Stomach (tissue), 9 donors: ENCODE results near the gene AMIGO3. TPM values are rescaled to one million over a fixed set of nuclear protein-coding genes. Genes with fewer than 3 reads are reported as not detected.
A peak's percentile ranks its signal among the peaks of the same experiment; 100 is the strongest.

Experiments
- DNase-seq, 2 donors: peaks; one replicate each; pipeline versions ENCODE4 v3.0.0 to v3.0.0-alpha.2; 2013 to 2019
- H3K27ac ChIP-seq, 5 donors: fragments of 200-600 bp in 4 of 5; sonication (generic) in 4 of 5; one replicate each; pipeline ENCODE4 v1.5.1; 2013 to 2019; ENCODE audit warnings: mild to moderate bottlenecking in 1 of 5, moderate library complexity in 1 of 5
- H3K27me3 ChIP-seq, 3 donors: fragments of 200-600 bp; sonication (generic); one replicate each; pipeline ENCODE4 v1.5.1; 2017 to 2019; ENCODE audit warnings: mixed run types in 1 of 3
- H3K36me3 ChIP-seq, 4 donors: fragments of 200-600 bp; sonication (generic); 1 replicate in 3 of 4; 2 replicates in 1 of 4; pipeline ENCODE4 v1.5.1; 2016 to 2019
- H3K4me1 ChIP-seq, 4 donors: fragments of 200-600 bp; sonication (generic); one replicate each; pipeline ENCODE4 v1.5.1; 2016 to 2019
- H3K4me3 ChIP-seq, 4 donors: fragments of 200-600 bp; sonication (generic) in 3 of 4; one replicate each; pipeline ENCODE4 v1.5.1; 2016 to 2019; ENCODE audit warnings: mild to moderate bottlenecking in 1 of 4
- H3K9me3 ChIP-seq, 4 donors: fragments of 200-600 bp; sonication (generic); one replicate each; pipeline ENCODE4 v1.5.1; 2016 to 2019
- EP300 ChIP-seq: sonication (generic); formaldehyde crosslinking; IDR thresholded peaks from one replicate; pipeline ENCODE4 v1.6.1; 2017; ENCODE audit warnings: antibody characterized with exemption
- POLR2A ChIP-seq, 4 donors: fragments of 450-650 bp; IDR thresholded peaks; one replicate each; pipeline ENCODE4 v1.6.1; 2016; ENCODE audit warnings: antibody characterized with exemption in 4 of 4, control low read depth in 2 of 4, mild to moderate bottlenecking in 1 of 4, moderate library complexity in 1 of 4
- POLR2AphosphoS5 ChIP-seq, 3 donors: sonication (generic); formaldehyde crosslinking; IDR thresholded peaks; one replicate each; pipeline ENCODE4 v1.6.1; 2016; ENCODE audit warnings: antibody characterized with exemption in 3 of 3
- WGBS, 5 donors: extraction: QIAGEN DNeasy Blood & Tissue Kit in 3 of 5; methylation state at CpG; one replicate each; pipeline versions ENCODE4 v1.1.5 to v1.1.7; 2013 to 2018; 5-methylcytosine and 5-hydroxymethylcytosine counted together
- intact Hi-C: fragments of 100-400 bp; cut with DNase I; formaldehyde crosslinking; loops from one replicate; pipeline ENCODE4 v1.15.1; 2023; ENCODE audit warnings: low total_unique reads
- polyA plus RNA-seq, 3 donors: library from polyadenylated mRNA; stranded (reverse); fragments of 200-250 nt; gene quantifications; one replicate each; pipeline ENCODE4 v1.2.3, GENCODE V29; 2013
- total RNA-seq, 5 donors: library from RNA; depleted of rRNA; stranded (reverse); fragments of >200 nt; gene quantifications; one replicate each; pipeline versions ENCODE4 v1.1.0 to v1.2.3, GENCODE V29; 2014 to 2016
- TF ChIP-seq, protein P1 (sequence below), 7 experiments: fragments of 450-650 bp in 4 of 7; fragments of 200-600 bp in 3 of 7; sonication (generic) in 3 of 7; IDR thresholded peaks; one replicate each; pipeline ENCODE4 v1.5.1; 2016 to 2019; ENCODE audit warnings: antibody characterized with exemption in 7 of 7, control low read depth in 2 of 7, mild to moderate bottlenecking in 1 of 7
- donor health status: healthy with polysubstance abuse.
- donor health status: Bipolar disorder and iron deficiency.
- donor health status: healthy.

The AMIGO3 gene
- total and polyA plus RNA-seq, 8 donors: 0.19 to 1.3 (median 0.80) TPM; not detected in 4

DNA sequence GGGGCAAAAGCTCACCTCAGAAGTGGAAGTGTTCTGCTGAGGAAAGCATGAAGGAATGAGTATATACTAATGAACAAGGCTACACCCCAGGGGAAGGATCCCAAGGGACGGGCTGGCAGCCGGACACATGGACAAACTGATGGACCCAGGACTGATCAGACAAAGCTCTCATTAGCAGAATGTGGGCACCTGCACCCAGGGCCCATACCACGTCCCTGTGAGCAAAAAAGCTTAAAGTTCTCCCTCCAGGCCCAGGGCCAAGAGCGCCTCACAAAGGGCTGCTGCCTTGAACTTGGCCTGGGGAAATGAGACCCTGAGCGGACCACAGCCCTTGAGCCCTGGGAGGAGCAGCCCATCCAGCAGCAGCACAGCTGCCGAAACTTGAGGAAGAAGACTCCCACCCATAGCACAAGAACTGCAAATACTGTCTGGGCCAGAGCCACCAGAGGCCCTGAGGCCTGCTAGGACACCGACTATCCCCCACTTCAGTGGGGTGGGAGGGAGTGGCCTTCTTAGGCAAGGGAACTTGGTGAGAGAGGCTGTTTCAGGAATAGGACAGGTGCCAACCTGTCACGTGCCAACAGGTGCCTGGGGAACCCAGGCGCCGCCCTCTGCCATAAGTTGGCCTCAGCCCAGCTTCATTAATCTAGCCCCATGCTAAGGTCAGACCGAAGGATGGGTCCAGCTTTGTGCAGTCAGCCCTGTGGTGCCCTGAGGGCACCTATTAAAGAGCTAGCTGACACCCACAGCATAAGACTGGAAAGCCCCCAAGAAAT is 6.6 kb upstream of the AMIGO3 start:
- no peak for TF ChIP-seq POLR2A (IDR thresholded peaks at IDR 0.05)
- TF ChIP-seq POLR2AphosphoS5 (IDR thresholded peaks at IDR 0.05): no peak
- intact Hi-C loops: no loop called here
- peaks cover 21 to 78% (median 71%) of the 10 kb centered on the region in 4 donors for H3K36me3 ChIP-seq
- H3K4me3 ChIP-seq: no peak overlapping the region
- no peaks in the 10 kb centered on the region for H3K27me3 ChIP-seq
- 57 to 75% (median 63%) methylated on average over 9 to 11 of the region's 11 CpGs for WGBS, 5 donors
- peak in 1 of 2 donors; percentile 70 for DNase-seq
- H3K9me3 ChIP-seq: no peaks in the 10 kb centered on the region
- peaks cover 26 to 56% (median 46%) of the 10 kb centered on the region in 4 donors for H3K4me1 ChIP-seq
- H3K27ac ChIP-seq: peak overlapping the region in 4 of 5 donors; percentile 35 to 99 (median 98)

DNA sequence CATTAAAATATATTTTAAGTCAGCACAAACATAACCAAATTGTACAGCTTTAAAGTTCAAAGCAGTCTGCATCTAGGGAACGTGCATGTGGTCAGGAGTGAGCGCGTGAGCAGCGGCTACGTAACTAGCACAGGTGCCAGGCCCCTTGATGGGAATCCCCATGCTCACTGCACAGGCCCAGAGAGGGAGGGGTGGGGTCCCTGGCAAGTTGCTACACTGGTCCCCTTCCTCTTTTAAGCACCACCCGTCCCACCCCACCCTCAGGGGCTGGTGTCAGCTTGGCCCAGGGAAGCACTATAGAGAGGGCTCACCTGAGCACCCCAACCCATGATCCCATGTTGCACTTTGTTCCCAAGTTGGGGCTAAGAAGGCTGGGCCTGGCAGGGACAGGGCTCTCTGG is 5.1 kb upstream of the AMIGO3 start:
- H3K9me3 ChIP-seq: no peaks in the 10 kb centered on the region
- peak overlapping the region; percentile 86 to 98 (median 90) for H3K4me3 ChIP-seq
- 6 to 24% (median 15%) methylated on average over 6 of the region's 6 CpGs for WGBS, 5 donors
- H3K4me1 ChIP-seq: peaks cover 26 to 70% (median 60%) of the 10 kb centered on the region in 4 donors
- H3K27ac ChIP-seq: peak overlapping the region; percentile 93 to 99 (median 98)
- intact Hi-C loops: no loop called here
- peaks cover 22 to 68% (median 61%) of the 10 kb centered on the region in 4 donors for H3K36me3 ChIP-seq
- DNase-seq: peak in 1 of 2 donors; percentile 59
- TF ChIP-seq POLR2A (IDR thresholded peaks at IDR 0.05): no peak
- no peaks in the 10 kb centered on the region for H3K27me3 ChIP-seq

DNA sequence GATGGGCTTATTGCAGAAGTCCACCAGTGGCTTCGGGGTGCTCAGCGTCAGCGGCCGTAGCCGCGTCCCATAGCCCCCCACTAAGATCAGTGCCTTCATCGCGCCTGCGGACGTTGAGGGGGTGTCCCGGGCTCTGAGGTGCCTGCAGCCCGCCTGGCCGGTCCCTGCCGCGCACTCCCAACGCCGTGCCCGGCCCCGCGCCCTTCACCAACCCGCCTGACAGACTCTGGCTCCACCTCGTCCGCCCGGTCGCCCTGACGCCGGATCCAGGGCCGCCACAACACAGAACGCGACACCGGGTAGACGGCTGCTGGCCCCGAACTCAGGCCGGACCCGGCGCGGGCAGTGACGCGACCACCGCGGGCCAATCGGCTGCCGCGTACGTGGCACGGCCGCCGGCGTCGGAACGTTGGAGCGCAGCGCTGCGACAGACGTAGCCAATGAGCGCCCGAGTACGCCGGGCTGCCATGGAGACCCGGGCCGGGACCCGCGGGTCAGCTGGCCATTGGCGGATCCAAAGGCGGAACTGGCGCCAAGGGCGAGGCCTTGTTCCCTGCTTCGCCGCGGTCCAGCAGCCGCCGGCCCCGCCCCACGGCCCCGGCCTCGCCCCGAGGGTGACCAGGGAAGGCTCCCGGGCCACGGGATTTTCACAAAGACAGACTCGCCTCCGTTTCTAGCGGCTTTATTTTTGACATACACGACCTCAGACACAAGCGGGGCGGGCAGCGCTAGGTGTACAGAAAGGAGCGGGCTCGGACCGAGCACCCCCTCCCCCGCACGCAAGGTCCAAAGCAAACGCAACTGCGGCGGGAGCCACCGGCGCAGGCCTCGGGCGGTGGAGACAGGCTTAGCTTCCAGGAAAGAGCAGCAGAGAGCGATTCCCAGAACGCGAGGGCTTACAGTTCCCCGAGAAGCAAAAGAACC is 4.4 kb upstream of the AMIGO3 start, which contains the start of gene GMPPB:
Gene GMPPB, minus strand, starts transcription at position 324 of the 924 bp plus-strand sequence. Its CDS starts 225 bp downstream, at position 99.
- intact Hi-C loops: no loop called here
- DNase-seq: peak; percentile 98 to 99
- Histone ChIP-seq H3K4me3 (peak within 1 kb of the TSS; percentile 86 to 98 (median 90)), H3K4me1 (peaks cover 32 to 77% (median 67%) of the 10 kb centered on the region in 4 donors), H3K27ac (peak within 1 kb of the TSS; percentile 96 to 99 (median 98)), H3K9me3 (no peaks in the 10 kb centered on the region), H3K36me3 (peaks cover 22 to 61% (median 56%) of the 10 kb centered on the region in 4 donors), H3K27me3 (no peaks in the 10 kb centered on the region)
- TF ChIP-seq, protein P1, sequence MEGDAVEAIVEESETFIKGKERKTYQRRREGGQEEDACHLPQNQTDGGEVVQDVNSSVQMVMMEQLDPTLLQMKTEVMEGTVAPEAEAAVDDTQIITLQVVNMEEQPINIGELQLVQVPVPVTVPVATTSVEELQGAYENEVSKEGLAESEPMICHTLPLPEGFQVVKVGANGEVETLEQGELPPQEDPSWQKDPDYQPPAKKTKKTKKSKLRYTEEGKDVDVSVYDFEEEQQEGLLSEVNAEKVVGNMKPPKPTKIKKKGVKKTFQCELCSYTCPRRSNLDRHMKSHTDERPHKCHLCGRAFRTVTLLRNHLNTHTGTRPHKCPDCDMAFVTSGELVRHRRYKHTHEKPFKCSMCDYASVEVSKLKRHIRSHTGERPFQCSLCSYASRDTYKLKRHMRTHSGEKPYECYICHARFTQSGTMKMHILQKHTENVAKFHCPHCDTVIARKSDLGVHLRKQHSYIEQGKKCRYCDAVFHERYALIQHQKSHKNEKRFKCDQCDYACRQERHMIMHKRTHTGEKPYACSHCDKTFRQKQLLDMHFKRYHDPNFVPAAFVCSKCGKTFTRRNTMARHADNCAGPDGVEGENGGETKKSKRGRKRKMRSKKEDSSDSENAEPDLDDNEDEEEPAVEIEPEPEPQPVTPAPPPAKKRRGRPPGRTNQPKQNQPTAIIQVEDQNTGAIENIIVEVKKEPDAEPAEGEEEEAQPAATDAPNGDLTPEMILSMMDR (IDR thresholded peaks at IDR 0.05): no peak
- peak; percentile 34 to 96 (median 89) for TF ChIP-seq POLR2AphosphoS5 (IDR thresholded peaks at IDR 0.05)
- no peak for TF ChIP-seq EP300
- peak in 2 of 4 donors; percentile 32 to 55 for TF ChIP-seq POLR2A (IDR thresholded peaks at IDR 0.05)
- 0 to 1% (median 1%) methylated on average over 41 to 102 of the region's 102 CpGs for WGBS, 5 donors

DNA sequence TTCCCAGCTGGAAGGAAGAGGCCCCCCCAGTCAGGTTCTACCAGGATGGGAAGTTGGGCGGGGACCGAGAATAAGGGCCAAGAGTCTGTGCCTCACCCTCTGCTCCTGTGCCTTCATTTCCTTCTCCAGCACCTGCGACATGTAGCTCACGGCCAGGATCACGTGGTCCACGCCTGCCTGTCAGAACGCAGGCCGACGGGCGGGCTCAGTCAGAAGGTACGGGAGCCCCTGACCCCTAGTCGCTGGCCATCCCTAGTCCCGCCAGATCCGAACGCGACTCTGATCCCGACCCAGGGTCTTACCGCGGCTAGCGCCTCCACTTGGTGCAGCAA is 3.8 kb upstream of the AMIGO3 start:
- Histone ChIP-seq H3K27me3 (no peaks in the 10 kb centered on the region), H3K9me3 (no peaks in the 10 kb centered on the region), H3K27ac (peak overlapping the region; percentile 96 to 99 (median 98)), H3K36me3 (peaks cover 22 to 56% (median 52%) of the 10 kb centered on the region in 4 donors), H3K4me1 (peaks cover 39 to 83% (median 73%) of the 10 kb centered on the region in 4 donors), H3K4me3 (peak overlapping the region; percentile 86 to 98 (median 90))
- WGBS, 5 donors: 0 to 1% (median 0%) methylated on average over 10 to 20 of the region's 20 CpGs
- TF ChIP-seq POLR2A (IDR thresholded peaks at IDR 0.05) (no peak), EP300 (no peak), POLR2AphosphoS5 (IDR thresholded peaks at IDR 0.05) (peak in 2 of 3 donors; percentile 60 to 69)
- TF ChIP-seq, protein P1 (IDR thresholded peaks at IDR 0.05): no peak
- intact Hi-C loops: no loop called here
- peak; percentile 84 to 89 for DNase-seq

DNA sequence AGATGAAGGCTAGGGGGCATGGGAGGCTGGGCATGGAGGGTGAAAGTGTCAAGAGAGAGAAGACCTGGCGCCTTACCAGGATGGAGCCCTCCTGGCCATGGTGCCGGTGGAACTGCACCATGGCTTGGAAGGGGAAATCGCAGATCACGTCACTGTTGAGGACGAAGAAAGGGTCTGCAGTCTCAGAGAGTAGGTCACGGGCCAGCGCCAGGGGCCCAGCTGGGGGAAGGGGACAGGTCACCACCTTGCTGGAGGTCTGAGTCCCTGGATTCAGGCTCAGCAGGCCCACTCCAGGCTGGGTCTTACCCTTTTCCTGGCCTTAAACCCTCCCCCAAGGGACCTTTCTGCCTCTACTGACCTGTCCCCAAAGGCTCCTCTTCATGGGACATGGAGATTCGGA is 3.4 kb upstream of the AMIGO3 start:
- Histone ChIP-seq H3K4me3 (peak overlapping the region; percentile 86 to 98 (median 90)), H3K36me3 (peaks cover 20 to 53% (median 49%) of the 10 kb centered on the region in 4 donors), H3K4me1 (peaks cover 40 to 85% (median 75%) of the 10 kb centered on the region in 4 donors), H3K9me3 (no peaks in the 10 kb centered on the region), H3K27ac (peak overlapping the region; percentile 96 to 99 (median 98)), H3K27me3 (no peaks in the 10 kb centered on the region)
- TF ChIP-seq, protein P1 (IDR thresholded peaks at IDR 0.05): no peak
- TF ChIP-seq POLR2AphosphoS5 (IDR thresholded peaks at IDR 0.05) (no peak), EP300 (no peak), POLR2A (IDR thresholded peaks at IDR 0.05) (no peak)
- intact Hi-C loops: no loop called here
- 35 to 60% (median 43%) methylated on average over 8 of the region's 8 CpGs for WGBS, 5 donors
- DNase-seq: no peak
